HepG2 (cell line): ENCODE measurements around the gene NPHP4. TPM values are rescaled to one million over a fixed set of nuclear protein-coding genes. Genes with fewer than 3 reads are reported as not detected.

Experiments
- ATAC-seq: fragments of 200-7000 bp; cut with Tn5 transposase; 3 replicates; pipeline ENCODE4 v1.9.1; 2020; ENCODE audit warnings: mild to moderate bottlenecking, moderate library complexity
- BruUV-seq: library from RNA; stranded (reverse); fragments of 400-500 nt; replicated peaks from 2 replicates; lab custom pipeline; 2021; lab: Mats Ljungman, UMichigan
- CTCF ChIA-PET: fragments of 300-600 bp; formaldehyde crosslinking; extraction: SDS; loops from one replicate; lab custom pipeline; 2021; ENCODE audit warnings: low total read pairs, inconsistent platforms, low intra/inter-chr PET ratio; lab: Yijun Ruan, JAX
- POLR2A ChIA-PET: fragments of 350-600 bp; sonication (Branson Sonifier 250); formaldehyde crosslinking; loops from one replicate; lab custom pipeline; 2020; ENCODE audit warnings: antibody characterized with exemption, inconsistent platforms; lab: Yijun Ruan, JAX
- DNase-seq: peaks from one replicate; pipeline ENCODE4 v3.0.0-alpha.2; 2015; ENCODE audit warnings: low spot score
- FAIRE-seq: peaks from 3 replicates; lab custom pipeline; 2011; peaks lifted over from hg19 to GRCh38; lab: Jason Lieb, UNC
- H2AFZ ChIP-seq: one replicate; pipeline ENCODE4 v1.6.1; 2011; ENCODE audit warnings: low read length, inconsistent platforms
- H3K27ac ChIP-seq: fragments of 300-600 bp; 3 replicates; pipeline ENCODE4 v1.8.0; 2011; ENCODE audit warnings: mixed run types, mild to moderate bottlenecking, mixed read lengths, low read length, inconsistent platforms; ENCODE audit not compliant: insufficient read depth; ENCODE audit errors: extremely low read length
- H3K27me3 ChIP-seq, 2 experiments: fragments of 200-600 bp in 1 of 2; 2 replicates in 1 of 2; 3 replicates in 1 of 2; pipeline versions ENCODE4 v1.6.0 to v1.8.0; 2011; ENCODE audit warnings: low read length in 2 of 2, mild to moderate bottlenecking in 2 of 2, moderate library complexity in 2 of 2, inconsistent platforms in 1 of 2; ENCODE audit not compliant: insufficient read depth in 2 of 2, control insufficient read depth in 1 of 2
- H3K36me3 ChIP-seq, 2 experiments: fragments of 200-600 bp in 1 of 2; replicated peaks in 1 of 2; 2 replicates in 1 of 2; 3 replicates in 1 of 2; pipeline versions ENCODE4 v1.5.1 to v1.8.0; 2011; ENCODE audit warnings: low read length in 2 of 2, inconsistent platforms in 1 of 2; ENCODE audit not compliant: insufficient read depth in 2 of 2, control insufficient read depth in 1 of 2
- H3K4me1 ChIP-seq: 2 replicates; pipeline ENCODE4 v1.5.1; 2012; ENCODE audit warnings: low read length, inconsistent platforms; ENCODE audit not compliant: insufficient read depth
- H3K4me2 ChIP-seq: 2 replicates; pipeline ENCODE4 v1.6.0; 2011; ENCODE audit warnings: low read depth, low read length, inconsistent platforms
- H3K4me3 ChIP-seq, 3 experiments: fragments of 200-600 bp in 1 of 3; sonication (generic), shearing (Covaris generic) in 1 of 3; replicated peaks in 1 of 3; 2 replicates each; pipeline ENCODE4 v1.5.1; 2011 to 2016; ENCODE audit warnings: low read length in 3 of 3, inconsistent platforms in 2 of 3, low read depth in 2 of 3, mild to moderate bottlenecking in 2 of 3, control low read depth in 1 of 3, mixed read lengths in 1 of 3; ENCODE audit not compliant: insufficient read depth in 1 of 3
- H3K79me2 ChIP-seq: one replicate; pipeline ENCODE4 v1.6.1; 2011; ENCODE audit warnings: low read length, inconsistent platforms; ENCODE audit not compliant: insufficient read depth
- H3K9ac ChIP-seq: 2 replicates; pipeline ENCODE4 v1.6.0; 2011; ENCODE audit warnings: mild to moderate bottlenecking, low read depth, low read length, inconsistent platforms; ENCODE audit not compliant: insufficient read depth
- H3K9me3 ChIP-seq: 2 replicates; pipeline ENCODE4 v1.5.1; 2012; ENCODE audit warnings: mild to moderate bottlenecking, low read length
- H4K20me1 ChIP-seq: 2 replicates; pipeline ENCODE4 v1.6.0; 2011; ENCODE audit warnings: inconsistent platforms, mild to moderate bottlenecking, low read length, moderate library complexity; ENCODE audit not compliant: insufficient read depth
- ARNT ChIP-seq: fragments of 450-650 bp; IDR thresholded peaks from 2 replicates; pipeline ENCODE4 v1.6.1; 2017
- FIP1L1 ChIP-seq: fragments of 200-400 bp; formaldehyde crosslinking; IDR thresholded peaks from 2 replicates; pipeline ENCODE4 v1.6.1; 2018; ENCODE audit warnings: low read depth, mild to moderate bottlenecking, low read length, moderate library complexity, borderline replicate concordance; ENCODE audit not compliant: insufficient read depth
- HNF4G ChIP-seq, 2 experiments: sonication (generic) in 1 of 2; formaldehyde crosslinking in 1 of 2; IDR thresholded peaks; 2 replicates each; pipeline versions ENCODE4 v1.4.0 to v1.6.1; 2011 to 2020; ENCODE audit warnings: borderline replicate concordance in 2 of 2, low read depth in 2 of 2, mild to moderate bottlenecking in 2 of 2, low read length in 1 of 2, missing genetic modification reagents in 1 of 2, moderate library complexity in 1 of 2
- MEIS2 ChIP-seq: sonication (generic); formaldehyde crosslinking; IDR thresholded peaks from 2 replicates; pipeline ENCODE4 v1.9.0; 2021; ENCODE audit warnings: mild to moderate bottlenecking, missing genetic modification reagents
- POLR2AphosphoS2 ChIP-seq: IDR thresholded peaks from 2 replicates; pipeline ENCODE4 v1.6.1; 2011; ENCODE audit warnings: low read depth, low read length, improper control_type of control experiment
- SALL2 ChIP-seq: sonication (generic); formaldehyde crosslinking; IDR thresholded peaks from 2 replicates; pipeline ENCODE4 v1.8.1; 2023; ENCODE audit warnings: mild to moderate bottlenecking, missing genetic modification reagents, inconsistent platforms
- TAF1 ChIP-seq: sonication (generic); formaldehyde crosslinking; IDR thresholded peaks from 2 replicates; pipeline ENCODE4 v1.4.0; 2020; ENCODE audit warnings: missing genetic modification reagents
- TBL1XR1 ChIP-seq: fragments of 150-350 bp; IDR thresholded peaks from 2 replicates; pipeline ENCODE4 v1.6.1; 2014; ENCODE audit warnings: borderline replicate concordance, low read length; ENCODE audit not compliant: partially characterized antibody
- ZFP90 ChIP-seq: sonication (generic); formaldehyde crosslinking; IDR thresholded peaks from 2 replicates; pipeline ENCODE4 v1.8.0; 2022; ENCODE audit warnings: missing genetic modification reagents, mild to moderate bottlenecking, inconsistent platforms, borderline replicate concordance
- ZNF44 ChIP-seq: sonication (generic); formaldehyde crosslinking; IDR thresholded peaks from 2 replicates; pipeline ENCODE4 v1.5.1; 2020; ENCODE audit warnings: mild to moderate bottlenecking, missing genetic modification reagents
- ZNF597 ChIP-seq: sonication (generic); formaldehyde crosslinking; IDR thresholded peaks from 2 replicates; pipeline ENCODE4 v1.5.0; 2020; ENCODE audit warnings: missing genetic modification reagents
- ZNF780A ChIP-seq: sonication (generic); formaldehyde crosslinking; IDR thresholded peaks from 2 replicates; pipeline ENCODE4 v1.8.0; 2022; ENCODE audit warnings: mild to moderate bottlenecking, missing genetic modification reagents, moderate library complexity
- ZSCAN22 ChIP-seq: sonication (generic); formaldehyde crosslinking; IDR thresholded peaks from 2 replicates; pipeline ENCODE4 v1.4.0; 2020; ENCODE audit warnings: mild to moderate bottlenecking, missing genetic modification reagents
- WGBS: methylation state at CpG from one replicate; pipeline ENCODE4 v1.1.6; 2017; ENCODE audit warnings: low lambda C conversion rate; 5-methylcytosine and 5-hydroxymethylcytosine counted together
- in situ Hi-C: cut with HindIII; loops from 2 replicates; pipeline ENCODE4 v1.10.0; 2017; ENCODE audit warnings: low pct_unique_long_range_greater_than_20kb; ENCODE audit not compliant: extremely low pct_ligation_motif_present
- intact Hi-C: fragments of 100-400 bp; cut with micrococcal nuclease; formaldehyde crosslinking; loops from one replicate; pipeline ENCODE4 v1.10.0; 2022; ENCODE audit not compliant: unreplicated experiment
- polyA plus RNA-seq, 8 experiments: library from polyadenylated mRNA; depleted of rRNA in 3 of 8; stranded (reverse) in 7 of 8; unstranded in 1 of 8; fragments of >200 nt; fragmentation: Illumina TruSeq in 4 of 8; extraction: Trizol in 4 of 8; gene quantifications; 2 replicates each; pipeline versions ENCODE4 v1.2.1 to v1.2.3, GENCODE V29; 2011 to 2016; ENCODE audit warnings: low read depth in 4 of 8, missing spikeins in 1 of 8, mixed read lengths in 1 of 8; ENCODE audit not compliant: insufficient read depth in 1 of 8
- total RNA-seq, 5 experiments: library from RNA; depleted of rRNA; stranded (reverse); fragments of >200 nt; fragmentation: Illumina TruSeq; extraction: Trizol; gene quantifications; 2 replicates each; pipeline ENCODE4 v1.2.3, GENCODE V29; 2016; ENCODE audit warnings: low read depth in 1 of 5
- TF ChIP-seq, protein P1 (sequence below): IDR thresholded peaks from 2 replicates; pipeline ENCODE4 v1.6.1; 2016
- TF ChIP-seq, protein P2 (sequence below): sonication (generic); formaldehyde crosslinking; IDR thresholded peaks from 2 replicates; pipeline ENCODE4 v1.4.0; 2020; ENCODE audit warnings: mild to moderate bottlenecking, missing genetic modification reagents

Gene NPHP4
- total and polyA plus RNA-seq, 2 of the 13 experiments (the other 11 are each of a cell fraction or from before 2014, with no cell fraction given): 4.4 to 6.8 TPM

- BruUV-seq: no TSS peak
Measured at GRCh38 chr1:5826601-5827000, 165.6 kb downstream of the NPHP4 start.

More at GRCh38 chr1:5826601-5827000, 165.6 kb downstream of the NPHP4 start:
- H3K27me3 ChIP-seq: peaks cover 3 to 27% of the 10 kb centered on the region in 2 experiments; a peak in 4 of 5 replicates
- POLR2A ChIA-PET: no interaction called here
- H3K4me3 ChIP-seq: no peak overlapping the region
- H3K27ac ChIP-seq: no peak overlapping the region
- TF ChIP-seq ZFP90 (CRISPR knock-in tag) (no peak), POLR2AphosphoS2 (no peak), ZNF44 (CRISPR knock-in tag) (no peak), TBL1XR1 (no peak), ARNT (no peak), ZNF597 (no peak), HNF4G (IDR thresholded peaks at IDR 0.05; ENCODE audit: borderline replicate concordance, low read depth, low read length) (no peak), HNF4G (CRISPR knock-in tag; IDR thresholded peaks at IDR 0.05; ENCODE audit: borderline replicate concordance, low read depth) (no peak), ZSCAN22 (CRISPR knock-in tag) (no peak), ZNF780A (CRISPR knock-in tag) (no peak), TAF1 (CRISPR knock-in tag) (no peak), SALL2 (no peak), MEIS2 (no peak), FIP1L1 (no peak)
- TF ChIP-seq, protein P1, sequence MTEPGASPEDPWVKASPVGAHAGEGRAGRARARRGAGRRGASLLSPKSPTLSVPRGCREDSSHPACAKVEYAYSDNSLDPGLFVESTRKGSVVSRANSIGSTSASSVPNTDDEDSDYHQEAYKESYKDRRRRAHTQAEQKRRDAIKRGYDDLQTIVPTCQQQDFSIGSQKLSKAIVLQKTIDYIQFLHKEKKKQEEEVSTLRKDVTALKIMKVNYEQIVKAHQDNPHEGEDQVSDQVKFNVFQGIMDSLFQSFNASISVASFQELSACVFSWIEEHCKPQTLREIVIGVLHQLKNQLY (CRISPR knock-in tag): no peak
- TF ChIP-seq, protein P2, sequence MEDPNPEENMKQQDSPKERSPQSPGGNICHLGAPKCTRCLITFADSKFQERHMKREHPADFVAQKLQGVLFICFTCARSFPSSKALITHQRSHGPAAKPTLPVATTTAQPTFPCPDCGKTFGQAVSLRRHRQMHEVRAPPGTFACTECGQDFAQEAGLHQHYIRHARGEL (CRISPR knock-in tag): no peak
- no peaks in the 10 kb centered on the region for H3K79me2 ChIP-seq
- H2AFZ ChIP-seq: no peak overlapping the region
- WGBS: 19% methylated on average over 7 of the region's 13 CpGs
- FAIRE-seq (no peak), DNase-seq (no peak), ATAC-seq (no peak)
- H3K4me2 ChIP-seq: no peak overlapping the region
- no peaks in the 10 kb centered on the region for H3K36me3 ChIP-seq
- CTCF ChIA-PET: no interaction called here
- H4K20me1 ChIP-seq: no peaks in the 10 kb centered on the region
- no peak overlapping the region for H3K9ac ChIP-seq
- intact Hi-C loops: no loop called here
- no peaks in the 10 kb centered on the region for H3K4me1 ChIP-seq
- H3K9me3 ChIP-seq: no peaks in the 10 kb centered on the region
- in situ Hi-C loops: no loop called here
